ENCODE results near the gene ENPP3. TPM values are rescaled to one million over a fixed set of nuclear protein-coding genes. Genes with fewer than 3 reads are reported as not detected.
A peak's percentile ranks its signal among the peaks of the same experiment; 100 is the strongest.

Gene ENPP3
- total and polyA plus RNA-seq, 2 of the 13 experiments (the other 11 are each of a cell fraction or from before 2014, with no cell fraction given), result 40.0 to 75.4 TPM

- peak; percentile 98; the same call in 1 of the 2 replicates for TF ChIP-seq ZSCAN9 (CRISPR knock-in tag; IDR thresholded peaks at IDR 0.05; ENCODE audit: borderline replicate concordance)
- TF ChIP-seq TEAD3 (CRISPR knock-in tag; optimal IDR thresholded peaks at IDR 0.05; ENCODE audit: borderline replicate concordance), result peak; percentile 92
- peak; percentile 98 for TF ChIP-seq ZNF234 (CRISPR knock-in tag; conservative IDR thresholded peaks at IDR 0.05)
- TF ChIP-seq ARHGAP35 (CRISPR knock-in tag; IDR thresholded peaks at IDR 0.05; ENCODE audit: borderline replicate concordance), result peak; percentile 99
- TF ChIP-seq PAF1 (CRISPR knock-in tag; IDR thresholded peaks at IDR 0.05), result no peak
- TF ChIP-seq ZNF441 (CRISPR knock-in tag; IDR thresholded peaks at IDR 0.05; ENCODE audit: borderline replicate concordance), result peak; percentile 95
- TF ChIP-seq ZNF614 (CRISPR knock-in tag; IDR thresholded peaks at IDR 0.05; ENCODE audit: borderline replicate concordance), result peak; percentile 99
- TF ChIP-seq KDM5B (CRISPR knock-in tag; IDR thresholded peaks at IDR 0.05; ENCODE audit: borderline replicate concordance), result peak; percentile 99
- TF ChIP-seq ZNF264 (CRISPR knock-in tag; IDR thresholded peaks at IDR 0.05), result peak; percentile 96
- TF ChIP-seq SALL2 (CRISPR knock-in tag; IDR thresholded peaks at IDR 0.05), result peak; percentile 100
- TF ChIP-seq STAG1 (CRISPR knock-in tag; IDR thresholded peaks at IDR 0.05), result peak; percentile 96
- TF ChIP-seq ZEB1 (IDR thresholded peaks at IDR 0.05; ENCODE audit: insufficient replicate concordance, low read depth), result peak; percentile 98
- TF ChIP-seq TBX3 (IDR thresholded peaks at IDR 0.05; ENCODE audit: borderline replicate concordance), result no peak
- no peak for TF ChIP-seq ZNF468 (CRISPR knock-in tag; IDR thresholded peaks at IDR 0.05)
- TF ChIP-seq IKZF5 (CRISPR knock-in tag; IDR thresholded peaks at IDR 0.05), result peak; percentile 100
- peak; percentile 85; the same call in 1 of the 2 replicates for TF ChIP-seq ZBTB10 (CRISPR knock-in tag; IDR thresholded peaks at IDR 0.05; ENCODE audit: borderline replicate concordance)
- no peak; the same call in 1 of the 2 replicates for TF ChIP-seq ZNF513 (CRISPR knock-in tag; conservative IDR thresholded peaks at IDR 0.05)
- TF ChIP-seq SOX5 (CRISPR knock-in tag; IDR thresholded peaks at IDR 0.05; ENCODE audit: borderline replicate concordance), result peak; percentile 88
Observed at GRCh38 chr6:131627724-131628682, 9.1 kb upstream of the ENPP3 start, which contains the start of gene MED23 (continued).
